Inferior parietal cortex (tissue), 1 donor: ENCODE data around the gene SINHCAF.

Experiments used
- DNase-seq: peaks from one replicate; pipeline ENCODE4 v3.0.0-alpha.2; 2016; ENCODE audit errors: extremely low spot score

Gene SINHCAF

DNA sequence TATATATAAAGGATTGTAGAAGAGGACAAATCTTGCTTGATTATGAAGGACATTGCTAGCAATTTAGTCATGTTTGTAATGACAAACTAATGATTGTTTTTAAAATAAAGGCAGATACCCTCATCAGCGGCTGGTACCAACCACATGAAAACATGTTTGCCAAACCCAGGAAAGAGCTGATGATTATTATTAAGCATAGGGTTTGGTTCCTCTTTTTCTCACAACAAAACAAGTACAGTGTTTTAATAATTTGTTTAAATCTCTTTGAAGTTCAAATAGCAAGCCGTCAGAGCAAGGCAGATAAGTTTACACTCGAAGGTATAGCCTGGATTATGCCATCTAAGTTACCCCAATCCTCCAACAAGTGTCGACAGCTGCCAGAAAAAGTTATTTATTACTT, 5.3 kb upstream of the SINHCAF start:
- DNase-seq: no peak

- peak; percentile 29 for DNase-seq
Observed at GRCh38 chr12:31326736-31327659, 1.0 kb upstream of the SINHCAF start.

DNA sequence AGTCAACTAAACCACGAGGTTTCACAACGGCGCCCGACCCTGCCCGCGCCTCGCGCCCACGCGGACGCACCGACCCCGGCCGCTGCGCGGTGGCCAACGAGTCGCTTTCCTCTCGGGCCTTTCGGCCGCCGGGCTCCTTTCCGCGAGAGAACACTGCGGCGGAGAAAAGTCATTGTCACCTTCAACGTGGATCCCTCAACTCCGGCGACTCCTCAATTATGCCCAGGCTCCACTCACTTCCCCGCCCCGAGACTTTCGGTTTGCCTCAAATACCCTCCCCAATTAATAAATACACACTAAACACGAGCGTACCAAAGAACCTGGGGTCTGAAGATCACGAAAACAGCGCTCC, 450 bp downstream of the SINHCAF start:
- DNase-seq: no peak

DNA sequence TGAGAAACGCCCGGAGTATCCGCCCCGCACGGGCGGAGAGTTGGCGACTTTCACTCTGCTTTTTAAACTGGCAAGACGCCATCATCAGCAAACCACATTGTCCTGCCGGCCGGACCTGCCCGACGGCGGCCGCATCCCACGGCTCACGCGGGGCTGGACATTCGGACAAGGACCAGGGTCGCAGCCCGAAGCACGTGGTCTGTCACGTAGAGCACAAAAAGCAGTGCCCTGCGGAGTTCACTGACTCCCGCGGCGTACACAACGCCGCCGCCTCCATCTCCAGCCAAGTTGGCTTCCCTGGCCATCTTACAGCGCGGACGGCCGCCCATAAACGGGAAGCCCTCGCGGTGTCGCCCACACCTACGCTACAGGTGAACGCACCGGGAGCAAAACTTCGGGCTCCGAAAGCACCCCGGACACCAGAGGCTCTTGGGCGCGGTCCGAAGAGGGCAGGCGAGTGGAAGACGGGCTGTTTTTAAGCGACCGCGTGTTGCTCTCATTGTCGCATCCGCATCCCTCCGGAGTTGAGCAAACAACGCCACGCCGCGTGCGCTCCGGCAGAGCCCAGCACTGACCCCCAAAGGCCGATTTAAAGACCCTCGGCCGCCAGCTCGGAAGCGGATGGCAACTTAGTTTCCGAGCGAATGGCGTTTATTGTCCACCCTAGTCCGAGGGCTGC, 966 bp downstream of the SINHCAF start:
- no peak for DNase-seq

- no peak for DNase-seq
Observed at GRCh38 chr12:31324116-31324844, 1.7 kb downstream of the SINHCAF start.

GRCh38 chr12:31323391-31324115, 2.4 kb downstream of the SINHCAF start:
- DNase-seq: no peak

- no peak for DNase-seq
Observed at GRCh38 chr12:31322801-31323207, 3.1 kb downstream of the SINHCAF start.

- DNase-seq: no peak
Observed at GRCh38 chr12:31321897-31322228, 4.1 kb downstream of the SINHCAF start.

- DNase-seq: no peak
Observed at GRCh38 chr12:31321186-31321896, 4.6 kb downstream of the SINHCAF start.

GRCh38 chr12:31318657-31319269, 7.2 kb downstream of the SINHCAF start:
- no peak for DNase-seq

DNA sequence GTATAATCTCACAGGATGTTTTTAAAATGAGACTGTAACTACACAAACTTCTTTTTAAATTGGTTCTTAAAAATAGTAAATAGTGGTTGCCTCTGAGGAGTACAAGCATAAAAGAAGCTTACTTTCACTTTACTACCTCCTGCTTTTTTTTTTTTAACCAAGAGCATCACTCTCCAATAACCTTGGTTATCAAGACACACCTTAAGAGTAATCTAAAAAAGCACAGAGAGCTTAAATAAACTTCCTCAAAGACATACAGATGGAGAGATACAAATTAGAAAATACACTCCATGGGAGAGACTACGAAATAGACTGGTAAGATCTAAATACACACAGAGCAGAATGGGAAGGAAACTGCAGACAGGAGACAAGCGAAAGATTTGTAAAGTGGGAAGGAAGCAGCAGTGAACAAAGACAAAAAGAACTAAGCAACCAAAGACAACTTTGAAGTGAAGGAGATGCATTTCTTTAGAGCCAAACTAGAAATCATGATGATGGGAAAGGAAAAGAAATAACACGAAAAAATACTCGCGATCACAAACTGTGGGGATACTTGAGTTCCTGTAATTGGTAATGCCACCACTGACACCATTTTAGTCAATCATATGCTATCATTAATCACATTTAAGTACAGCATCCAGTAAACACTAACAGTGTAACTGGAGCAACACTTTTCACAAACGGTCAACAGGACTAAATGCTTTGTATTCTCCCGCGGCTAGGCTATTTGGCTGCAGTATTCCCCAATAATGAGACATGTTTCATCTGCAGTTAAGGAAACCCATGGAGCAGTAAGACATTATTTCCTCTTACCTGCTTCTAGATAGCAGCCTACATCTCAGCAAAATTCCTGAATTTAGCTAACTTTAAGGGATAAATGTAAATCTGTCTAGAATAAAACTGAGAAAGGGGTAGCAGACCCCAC, 8.2 kb downstream of the SINHCAF start:
- DNase-seq: no peak

- no peak for DNase-seq
Observed at GRCh38 chr12:31316891-31317290, 9.1 kb downstream of the SINHCAF start.

GRCh38 chr12:31315784-31316465, 10.0 kb downstream of the SINHCAF start:
- no peak for DNase-seq

GRCh38 chr12:31315044-31315715, 10.8 kb downstream of the SINHCAF start:
- DNase-seq: no peak

- DNase-seq: no peak
Observed at GRCh38 chr12:31312431-31312830, 13.5 kb downstream of the SINHCAF start.

- DNase-seq: no peak
Observed at GRCh38 chr12:31311634-31312258, 14.2 kb downstream of the SINHCAF start.

- no peak for DNase-seq
Observed at GRCh38 chr12:31310488-31310887, 15.5 kb downstream of the SINHCAF start.

DNA sequence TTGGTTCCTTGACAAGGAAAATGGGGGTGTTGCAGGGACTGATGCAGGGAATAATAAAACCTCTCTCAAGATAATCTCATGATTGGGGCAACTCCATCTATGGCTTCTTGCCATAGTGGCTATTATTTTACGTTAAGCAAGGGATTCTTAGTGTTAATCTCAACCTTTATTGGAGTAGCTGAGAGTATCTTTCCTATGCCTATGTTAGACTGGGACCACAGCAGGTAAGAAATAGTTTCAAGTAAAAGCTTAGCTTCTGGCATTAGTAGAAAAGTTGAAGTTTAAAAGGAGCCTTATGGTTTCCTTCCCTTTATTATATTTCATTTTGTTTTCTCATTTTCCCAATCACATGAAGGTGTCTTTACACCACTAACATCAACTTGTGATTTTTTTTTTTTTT, 16.7 kb downstream of the SINHCAF start:
- no peak for DNase-seq
